GM23338 (cell line): ENCODE measurements around the gene PTCD2. TPM values are rescaled to one million over a fixed set of nuclear protein-coding genes. Genes with fewer than 3 reads are reported as not detected.

Experiments
- ATAC-seq: fragments of 200-7000 bp; cut with Tn5 transposase; 3 replicates; pipeline ENCODE4 v1.9.1; 2020
- DNase-seq: peaks from one replicate; pipeline ENCODE4 v3.0.0-alpha.2; 2015; ENCODE audit warnings: low spot score
- H2AFZ ChIP-seq: fragments of 200-600 bp; sonication (generic); 2 replicates; pipeline ENCODE4 v1.8.0; 2016; ENCODE audit warnings: antibody characterized with exemption, mild to moderate bottlenecking, moderate library complexity
- H3F3A ChIP-seq: fragments of 200-600 bp; sonication (generic); replicated peaks from 2 replicates; pipeline ENCODE4 v1.8.0; 2017; ENCODE audit warnings: antibody characterized with exemption, mixed run types, low read depth
- H3K27ac ChIP-seq: fragments of 200-600 bp; sonication (generic); 2 replicates; pipeline ENCODE4 v1.6.1; 2016; ENCODE audit warnings: low read depth
- H3K27me3 ChIP-seq: fragments of 200-600 bp; sonication (generic); 2 replicates; pipeline ENCODE4 v1.8.0; 2016; ENCODE audit warnings: mild to moderate bottlenecking, mixed run types, moderate library complexity; ENCODE audit not compliant: insufficient read depth
- H3K36me3 ChIP-seq: fragments of 200-600 bp; sonication (generic); 2 replicates; pipeline ENCODE4 v1.8.0; 2016; ENCODE audit warnings: mild to moderate bottlenecking; ENCODE audit not compliant: insufficient read depth
- H3K4me1 ChIP-seq: fragments of 200-600 bp; sonication (generic); 2 replicates; pipeline ENCODE4 v1.8.0; 2016; ENCODE audit warnings: mild to moderate bottlenecking, moderate library complexity; ENCODE audit not compliant: insufficient read depth
- H3K4me2 ChIP-seq: fragments of 200-600 bp; sonication (generic); 2 replicates; pipeline ENCODE4 v1.7.1; 2017; ENCODE audit warnings: mixed run types
- H3K4me3 ChIP-seq: fragments of 200-600 bp; sonication (generic); 2 replicates; pipeline ENCODE4 v1.6.1; 2016; ENCODE audit warnings: mixed run types
- H3K79me2 ChIP-seq: fragments of 200-600 bp; sonication (generic); replicated peaks from 2 replicates; pipeline ENCODE4 v1.8.0; 2017; ENCODE audit warnings: mild to moderate bottlenecking; ENCODE audit not compliant: insufficient read depth
- H3K9me2 ChIP-seq: fragments of 200-600 bp; sonication (generic); 2 replicates; pipeline ENCODE4 v1.8.0; 2017; ENCODE audit not compliant: insufficient read depth
- H4K20me1 ChIP-seq: fragments of 200-600 bp; sonication (generic); replicated peaks from 2 replicates; pipeline ENCODE4 v1.8.0; 2017; ENCODE audit warnings: mild to moderate bottlenecking; ENCODE audit not compliant: insufficient read depth
- H3K27ac Mint-ChIP-seq: 2 replicates; pipeline ENCODE4 v1.8.0; 2020; ENCODE audit warnings: inconsistent platforms, mild to moderate bottlenecking, moderate library complexity, mixed read lengths
- H3K27me3 Mint-ChIP-seq: 3 replicates; pipeline ENCODE4 v1.8.0; 2022; ENCODE audit warnings: low read depth, mild to moderate bottlenecking, moderate library complexity, mixed read lengths, inconsistent platforms; ENCODE audit not compliant: insufficient read depth, poor library complexity
- H3K36me3 Mint-ChIP-seq: 3 replicates; pipeline ENCODE4 v1.8.0; 2021; ENCODE audit warnings: low read depth, mild to moderate bottlenecking, inconsistent platforms, moderate library complexity, mixed read lengths
- H3K4me1 Mint-ChIP-seq: 3 replicates; pipeline ENCODE4 v1.8.0; 2020; ENCODE audit warnings: mild to moderate bottlenecking, inconsistent platforms, mixed read lengths
- H3K4me3 Mint-ChIP-seq: 3 replicates; pipeline ENCODE4 v1.8.0; 2021; ENCODE audit warnings: moderate library complexity, mild to moderate bottlenecking, inconsistent platforms, mixed read lengths
- H3K9me3 Mint-ChIP-seq: 3 replicates; pipeline ENCODE4 v1.8.0; 2020; ENCODE audit warnings: moderate library complexity, mild to moderate bottlenecking, inconsistent platforms, mixed read lengths
- CREB1 ChIP-seq: fragments of 250-450 bp; sonication (Bioruptor Pico); IDR thresholded peaks from 2 replicates; pipeline ENCODE4 v1.5.0; 2020; ENCODE audit warnings: low read depth, mild to moderate bottlenecking, moderate library complexity
- CTCF ChIP-seq, 2 experiments: fragments of 200-600 bp in 1 of 2; sonication (generic) in 1 of 2; conservative IDR thresholded peaks; 2 replicates each; pipeline versions ENCODE4 v1.5.1 to v1.6.1; 2016 to 2017; ENCODE audit warnings: antibody characterized with exemption in 2 of 2, low read depth in 2 of 2, mild to moderate bottlenecking in 2 of 2, moderate library complexity in 1 of 2
- ETS1 ChIP-seq: IDR thresholded peaks from 2 replicates; pipeline ENCODE4 v1.6.1; 2016; ENCODE audit warnings: antibody characterized with exemption
- EZH2 ChIP-seq: fragments of 200-600 bp; sonication (generic); IDR thresholded peaks from one replicate; pipeline ENCODE4 v1.8.0; 2017; ENCODE audit warnings: antibody characterized with exemption, mild to moderate bottlenecking, low read depth; ENCODE audit not compliant: unreplicated experiment
- EZH2phosphoT487 ChIP-seq: fragments of 200-600 bp; sonication (generic); IDR thresholded peaks from one replicate; pipeline ENCODE4 v1.8.1; 2018; ENCODE audit warnings: antibody characterized with exemption; ENCODE audit not compliant: unreplicated experiment
- JUNB ChIP-seq: IDR thresholded peaks from one replicate; pipeline ENCODE4 v1.6.1; 2016; ENCODE audit warnings: antibody characterized with exemption; ENCODE audit not compliant: unreplicated experiment
- NANOG ChIP-seq: IDR thresholded peaks from 2 replicates; pipeline ENCODE4 v1.6.1; 2016; ENCODE audit warnings: antibody characterized with exemption, borderline replicate concordance
- POLR2AphosphoS5 ChIP-seq: IDR thresholded peaks from 2 replicates; pipeline ENCODE4 v1.6.1; 2016; ENCODE audit warnings: antibody characterized with exemption, low read depth
- REST ChIP-seq: IDR thresholded peaks from one replicate; pipeline ENCODE4 v1.6.1; 2018; ENCODE audit warnings: antibody characterized with exemption; ENCODE audit not compliant: unreplicated experiment
- STAT1 ChIP-seq: IDR thresholded peaks from one replicate; pipeline ENCODE4 v1.6.1; 2016; ENCODE audit warnings: antibody characterized with exemption; ENCODE audit not compliant: unreplicated experiment
- ZNF114 ChIP-seq: fragments of 250-450 bp; sonication (Bioruptor Pico); IDR thresholded peaks from 2 replicates; pipeline ENCODE4 v1.5.0; 2020; ENCODE audit warnings: mild to moderate bottlenecking, moderate library complexity
- ZNF331 ChIP-seq: fragments of 250-450 bp; sonication (Bioruptor Pico); IDR thresholded peaks from 2 replicates; pipeline ENCODE4 v1.5.0; 2020; ENCODE audit warnings: low read depth, mild to moderate bottlenecking, moderate library complexity
- ZNF462 ChIP-seq: fragments of 250-450 bp; sonication (Bioruptor Pico); IDR thresholded peaks from 2 replicates; pipeline ENCODE4 v1.5.0; 2020; ENCODE audit warnings: mild to moderate bottlenecking, moderate library complexity
- polyA plus RNA-seq: library from polyadenylated mRNA; unstranded; fragments of >200 nt; fragmentation: Nextera tagmentation; extraction: Ambion mirVana; gene quantifications from 2 replicates; pipeline ENCODE4 v1.2.1, GENCODE V29; 2016
- total RNA-seq: library from RNA; depleted of rRNA; stranded (reverse); fragments of >200 nt; shearing (Covaris generic); gene quantifications from 2 replicates; pipeline ENCODE4 v1.2.3, GENCODE V29; 2014

PTCD2 gene
- total and polyA plus RNA-seq, 2 experiments from 2014 or later, result 8.8 to 14.5 TPM

- Mint-ChIP-seq H3K27me3 (peaks cover 2% of the 10 kb centered on the region), H3K9me3 (peaks cover 2% of the 10 kb centered on the region; the same call in 1 of the 3 replicates), H3K27ac (no peak overlapping the region), H3K36me3 (peaks cover 32% of the 10 kb centered on the region), H3K4me3 (no peak overlapping the region), H3K4me1 (peaks cover 20% of the 10 kb centered on the region; the same call in 2 of the 3 replicates)
- Histone ChIP-seq H3K27ac (peak overlapping the region; percentile 46; the same call in 1 of the 2 replicates), H3K79me2 (peaks cover 40% of the 10 kb centered on the region), H2AFZ (no peak overlapping the region), H3K4me2 (no peak overlapping the region), H4K20me1 (peaks cover 6% of the 10 kb centered on the region; the same call in 1 of the 2 replicates), H3F3A (no peaks in the 10 kb centered on the region), H3K9me2 (no peaks in the 10 kb centered on the region), H3K4me1 (no peaks in the 10 kb centered on the region; the same call in 1 of the 2 replicates), H3K36me3 (0 out of 2 replicates have a peak, but pooled peaks cover 4% of the 10 kb centered on the region), H3K4me3 (no peak overlapping the region), H3K27me3 (no peaks in the 10 kb centered on the region)
- no peak for DNase-seq
- ATAC-seq, result no peak
- no peak for TF ChIP-seq ETS1
- TF ChIP-seq ZNF462 (CRISPR knock-in tag), result no peak
- TF ChIP-seq EZH2phosphoT487, result no peak
- TF ChIP-seq CTCF (conservative IDR thresholded peaks at IDR 0.05; ENCODE audit: low read depth in 2 of 2), result no peak
- no peak for TF ChIP-seq ZNF114 (CRISPR knock-in tag)
- no peak for TF ChIP-seq CREB1 (CRISPR knock-in tag)
- no peak for TF ChIP-seq JUNB
- TF ChIP-seq NANOG, result no peak
- no peak for TF ChIP-seq ZNF331 (CRISPR knock-in tag)
- no peak for TF ChIP-seq EZH2
- no peak for TF ChIP-seq REST
- TF ChIP-seq STAT1, result no peak
- no peak for TF ChIP-seq POLR2AphosphoS5
Measured at GRCh38 chr5:72273547-72273946, 46.6 kb upstream of the PTCD2 start.
